Activated naive CD8-positive, alpha-beta T cell (primary cell): ENCODE results near the gene EVI5.
"Not testable (repeated sequence)": the region's sequence is repeated elsewhere in the genome, so short reads cannot be mapped to it uniquely, and the experiment has no call there.

ENCODE experiments used
- H3K27ac Mint-ChIP-seq: one replicate; pipeline ENCODE4 v1.8.0; 2021; ENCODE audit warnings: mixed read lengths
- H3K27me3 Mint-ChIP-seq: one replicate; pipeline ENCODE4 v1.8.0; 2021; ENCODE audit warnings: mixed read lengths
- H3K36me3 Mint-ChIP-seq: one replicate; pipeline ENCODE4 v1.8.0; 2021; ENCODE audit warnings: mixed read lengths
- H3K4me1 Mint-ChIP-seq: one replicate; pipeline ENCODE4 v1.8.0; 2021; ENCODE audit warnings: low read depth, mixed read lengths
- H3K4me3 Mint-ChIP-seq: one replicate; pipeline ENCODE4 v1.8.0; 2021; ENCODE audit warnings: mild to moderate bottlenecking, mixed read lengths
- H3K9me3 Mint-ChIP-seq: one replicate; pipeline ENCODE4 v1.8.0; 2021; ENCODE audit warnings: low read depth, mixed read lengths

Gene EVI5

GRCh38 chr1:92805216-92805615, 20.3 kb upstream of the EVI5 start:
- H3K36me3 Mint-ChIP-seq = peaks cover 2% of the 10 kb centered on the region
- no peak overlapping the region for H3K4me3 Mint-ChIP-seq
- no peaks in the 10 kb centered on the region for H3K9me3 Mint-ChIP-seq
- peaks cover 4% of the 10 kb centered on the region for H3K4me1 Mint-ChIP-seq
- peaks cover 4% of the 10 kb centered on the region for H3K27me3 Mint-ChIP-seq
- no peak overlapping the region for H3K27ac Mint-ChIP-seq

DNA sequence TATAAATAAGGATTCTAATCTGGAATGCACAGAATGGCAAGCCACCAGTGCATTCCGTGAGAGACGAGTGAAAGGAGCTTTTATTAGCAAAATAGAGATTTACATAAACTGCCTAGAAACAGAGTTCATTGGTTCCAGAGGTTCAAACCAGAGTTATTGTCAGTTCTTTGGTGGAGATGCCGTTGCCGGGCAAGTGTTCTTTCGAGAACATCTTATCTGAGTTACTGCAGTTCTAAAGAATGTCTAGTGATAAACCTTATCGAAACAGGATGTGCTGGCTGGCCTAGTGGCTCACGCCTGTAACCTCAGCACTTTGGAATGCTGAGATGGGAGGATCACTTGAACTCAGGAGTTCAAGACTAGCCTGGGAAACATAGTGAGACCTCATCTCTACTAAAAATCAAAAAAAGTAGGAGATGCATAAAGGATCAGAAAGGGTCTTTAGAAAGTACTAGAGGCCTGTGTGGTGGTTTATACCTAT, 19.9 kb upstream of the EVI5 start:
- Mint-ChIP-seq H3K4me3 (no peak overlapping the region), H3K4me1 (peaks cover 4% of the 10 kb centered on the region), H3K9me3 (no peaks in the 10 kb centered on the region), H3K27me3 (peaks cover 4% of the 10 kb centered on the region), H3K36me3 (peaks cover 2% of the 10 kb centered on the region), H3K27ac (no peak overlapping the region)

GRCh38 chr1:92803140-92803887, 18.4 kb upstream of the EVI5 start:
- Mint-ChIP-seq H3K27me3 (peaks cover 4% of the 10 kb centered on the region), H3K4me1 (peaks cover 4% of the 10 kb centered on the region), H3K9me3 (no peaks in the 10 kb centered on the region), H3K4me3 (no peak overlapping the region), H3K36me3 (peaks cover 2% of the 10 kb centered on the region), H3K27ac (no peak overlapping the region)

- Mint-ChIP-seq H3K9me3 (no peaks in the 10 kb centered on the region), H3K27me3 (peaks cover 12% of the 10 kb centered on the region), H3K36me3 (peaks cover 2% of the 10 kb centered on the region), H3K4me1 (no peaks in the 10 kb centered on the region), H3K4me3 (no peak overlapping the region), H3K27ac (no peak overlapping the region)
Observed at GRCh38 chr1:92797961-92798360, 13.1 kb upstream of the EVI5 start.

- Mint-ChIP-seq H3K27ac (no peak overlapping the region), H3K27me3 (peaks cover 12% of the 10 kb centered on the region), H3K9me3 (no peaks in the 10 kb centered on the region), H3K4me1 (no peaks in the 10 kb centered on the region), H3K4me3 (no peak overlapping the region), H3K36me3 (peaks cover 2% of the 10 kb centered on the region)
Observed at GRCh38 chr1:92797297-92797696, 12.4 kb upstream of the EVI5 start.

DNA sequence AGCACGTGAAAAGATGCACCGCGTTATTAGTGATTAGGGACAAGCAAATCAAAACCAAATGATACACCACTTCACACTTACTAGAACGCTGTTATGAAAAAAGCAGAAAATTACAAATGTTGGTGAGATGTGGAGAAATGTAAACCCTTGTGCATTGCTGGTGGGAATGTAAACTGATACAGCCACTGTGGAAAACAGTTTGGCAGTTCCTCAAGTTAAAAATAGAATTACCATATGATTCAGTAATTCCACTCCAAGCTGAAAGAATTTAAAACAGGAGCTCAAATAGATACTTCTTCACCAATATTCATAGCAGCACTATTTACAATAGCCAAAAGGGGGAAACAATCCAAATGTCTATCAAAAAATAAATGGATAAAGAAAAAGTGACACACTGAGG, 10.3 kb upstream of the EVI5 start:
- Mint-ChIP-seq H3K27ac (no peak overlapping the region), H3K36me3 (no peaks in the 10 kb centered on the region), H3K4me3 (no peak overlapping the region), H3K27me3 (peaks cover 17% of the 10 kb centered on the region), H3K9me3 (no peaks in the 10 kb centered on the region), H3K4me1 (no peaks in the 10 kb centered on the region)

- H3K27ac Mint-ChIP-seq = no peak overlapping the region
- no peaks in the 10 kb centered on the region for H3K4me1 Mint-ChIP-seq
- H3K4me3 Mint-ChIP-seq = no peak overlapping the region
- H3K9me3 Mint-ChIP-seq = no peaks in the 10 kb centered on the region
- H3K36me3 Mint-ChIP-seq = no peaks in the 10 kb centered on the region
- H3K27me3 Mint-ChIP-seq = peaks cover 17% of the 10 kb centered on the region
Observed at GRCh38 chr1:92792340-92792782, 7.5 kb upstream of the EVI5 start.

GRCh38 chr1:92791487-92792066, 6.7 kb upstream of the EVI5 start:
- no peaks in the 10 kb centered on the region for H3K4me1 Mint-ChIP-seq
- H3K36me3 Mint-ChIP-seq = no peaks in the 10 kb centered on the region
- peaks cover 20% of the 10 kb centered on the region for H3K27me3 Mint-ChIP-seq
- H3K9me3 Mint-ChIP-seq = no peaks in the 10 kb centered on the region
- no peak overlapping the region for H3K27ac Mint-ChIP-seq
- H3K4me3 Mint-ChIP-seq = no peak overlapping the region

GRCh38 chr1:92790867-92791266, 6.0 kb upstream of the EVI5 start:
- Mint-ChIP-seq H3K36me3 (no peaks in the 10 kb centered on the region), H3K27me3 (peaks cover 24% of the 10 kb centered on the region), H3K4me3 (no peak overlapping the region), H3K4me1 (no peaks in the 10 kb centered on the region), H3K27ac (no peak overlapping the region), H3K9me3 (no peaks in the 10 kb centered on the region)

GRCh38 chr1:92790081-92790480, 5.2 kb upstream of the EVI5 start:
- H3K9me3 Mint-ChIP-seq = no peaks in the 10 kb centered on the region
- H3K27me3 Mint-ChIP-seq = peaks cover 25% of the 10 kb centered on the region
- H3K4me3 Mint-ChIP-seq = no peak overlapping the region
- H3K36me3 Mint-ChIP-seq = no peaks in the 10 kb centered on the region
- H3K27ac Mint-ChIP-seq = no peak overlapping the region
- peaks cover 4% of the 10 kb centered on the region for H3K4me1 Mint-ChIP-seq

DNA sequence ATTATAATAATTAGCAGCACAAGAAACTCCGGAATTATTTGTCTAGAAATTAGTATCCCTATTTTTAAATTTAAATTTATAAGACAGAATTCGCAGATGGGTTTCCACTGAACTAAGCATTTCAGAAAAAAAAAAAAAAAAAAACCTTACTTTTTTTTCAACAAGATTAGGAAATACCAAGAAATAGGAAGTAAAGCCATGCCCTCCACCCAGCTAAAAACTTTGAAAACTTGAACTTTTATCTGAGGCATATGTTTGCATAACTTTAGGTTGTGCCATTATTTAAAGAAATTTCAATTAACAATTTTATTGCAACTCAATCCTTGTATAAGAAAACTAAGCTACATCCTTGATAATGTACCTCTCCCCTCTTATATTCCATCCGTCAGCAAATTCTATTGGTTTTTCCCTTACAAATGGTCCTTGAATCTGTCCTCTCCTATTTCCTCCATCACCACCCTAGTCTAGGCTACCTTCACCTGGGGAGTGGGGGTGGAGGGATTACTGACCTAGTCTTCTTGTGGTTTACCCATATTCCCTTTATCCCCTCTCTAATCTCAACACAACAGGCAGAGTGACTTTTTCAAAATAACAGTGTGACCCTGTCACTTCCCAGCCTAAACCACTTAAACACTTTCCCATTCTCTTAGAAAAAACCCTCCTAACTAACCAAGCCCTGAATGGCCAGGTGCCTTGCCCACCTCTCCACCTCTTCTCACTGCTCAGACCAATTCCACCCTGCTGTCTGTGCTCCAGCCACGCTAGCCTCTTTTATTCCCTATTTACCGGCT, 1.4 kb upstream of the EVI5 start:
- H3K27ac Mint-ChIP-seq = no peak overlapping the region
- H3K27me3 Mint-ChIP-seq = peaks cover 29% of the 10 kb centered on the region

GRCh38 chr1:92784021-92784638, 778 bp downstream of the EVI5 start:
- Mint-ChIP-seq H3K36me3 (no peaks in the 10 kb centered on the region), H3K4me1 (peaks cover 13% of the 10 kb centered on the region), H3K9me3 (no peaks in the 10 kb centered on the region), H3K27me3 (peaks cover 34% of the 10 kb centered on the region), H3K4me3 (peak overlapping the region; percentile 86), H3K27ac (no peak overlapping the region)

More for the DNA sequence above, 1.4 kb upstream of the EVI5 start:
- Mint-ChIP-seq H3K4me3 (peak overlapping the region; percentile 30), H3K4me1 (peaks cover 13% of the 10 kb centered on the region), H3K36me3 (no peaks in the 10 kb centered on the region), H3K9me3 (no peaks in the 10 kb centered on the region)

GRCh38 chr1:92783550-92783949, 1.4 kb downstream of the EVI5 start:
- peaks cover 13% of the 10 kb centered on the region for H3K4me1 Mint-ChIP-seq
- H3K4me3 Mint-ChIP-seq = peak overlapping the region; percentile 86
- not testable (repeated sequence) for H3K27ac Mint-ChIP-seq, H3K9me3 Mint-ChIP-seq, H3K36me3 Mint-ChIP-seq
- H3K27me3 Mint-ChIP-seq = peaks cover 39% of the 10 kb centered on the region

- Mint-ChIP-seq H3K4me1 (no peaks in the 10 kb centered on the region), H3K27ac (no peak overlapping the region), H3K36me3 (peaks cover 2% of the 10 kb centered on the region), H3K4me3 (no peak overlapping the region), H3K27me3 (peaks cover 45% of the 10 kb centered on the region), H3K9me3 (no peaks in the 10 kb centered on the region)
Observed at GRCh38 chr1:92778376-92778775, 6.5 kb downstream of the EVI5 start.

DNA sequence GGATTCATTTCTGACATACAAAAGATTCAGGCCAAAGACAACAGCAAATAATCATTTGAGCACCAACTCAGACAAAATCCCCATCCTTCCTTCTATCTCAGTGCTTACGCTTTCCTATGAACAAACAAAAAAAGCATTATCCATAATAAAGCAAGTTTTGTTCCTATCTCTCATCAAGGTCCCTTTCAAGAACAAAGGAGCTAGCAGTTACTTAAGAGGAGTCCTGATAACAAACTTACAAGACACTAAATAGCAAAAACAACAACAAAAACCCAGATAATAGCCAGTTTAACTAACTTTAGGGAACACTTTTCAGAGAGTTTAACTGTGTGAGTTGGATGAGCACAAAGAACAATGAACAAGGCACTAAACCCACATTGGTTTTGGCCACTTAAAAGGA, 10.5 kb downstream of the EVI5 start:
- Mint-ChIP-seq H3K9me3 (no peaks in the 10 kb centered on the region), H3K27ac (no peak overlapping the region), H3K4me1 (no peaks in the 10 kb centered on the region), H3K36me3 (peaks cover 6% of the 10 kb centered on the region), H3K4me3 (no peak overlapping the region), H3K27me3 (peaks cover 39% of the 10 kb centered on the region)
